HG02938 (cell line): ENCODE measurements around the gene DRAP1.

ENCODE experiments used
- ATAC-seq: cut with Tn5 transposase; IDR thresholded peaks from one replicate; pipeline ENCODE4 v1.9.1; 2021; ENCODE audit warnings: mild to moderate bottlenecking, moderate library complexity; ENCODE audit not compliant: unreplicated experiment

DRAP1 gene

GRCh38 chr11:65919141-65919572 lies at the start of gene DRAP1:
Gene DRAP1, plus strand, starts transcription at chr11:65919426. Its CDS starts 76 bp downstream, at chr11:65919502.
- peak; percentile 70 for ATAC-seq

GRCh38 chr11:65869643-65870306 lies 49.5 kb upstream of the DRAP1 start:
- ATAC-seq, result no peak

GRCh38 chr11:65870307-65870658 lies 48.9 kb upstream of the DRAP1 start:
- ATAC-seq, result no peak

- ATAC-seq, result no peak
Observed at GRCh38 chr11:65870706-65871681, 48.2 kb upstream of the DRAP1 start.

- ATAC-seq, result no peak
Observed at GRCh38 chr11:65871811-65872548, 47.2 kb upstream of the DRAP1 start.

- ATAC-seq, result no peak
Observed at GRCh38 chr11:65872586-65873317, 46.5 kb upstream of the DRAP1 start, which contains the start of gene EFEMP2. Gene EFEMP2, minus strand, starts transcription at chr11:65872800. Its CDS starts 446 bp downstream, at chr11:65872354.

- ATAC-seq, result peak; percentile 64
Observed at GRCh38 chr11:65873318-65874156, 45.7 kb upstream of the DRAP1 start.

- ATAC-seq, result no peak
Observed at GRCh38 chr11:65879617-65880016, 39.6 kb upstream of the DRAP1 start, which contains the start of gene CTSW. Gene CTSW, plus strand, starts transcription at chr11:65879837. Its CDS starts 18 bp downstream, at chr11:65879855.

- no peak for ATAC-seq
Observed at GRCh38 chr11:65880027-65880426, 39.2 kb upstream of the DRAP1 start.

GRCh38 chr11:65880844-65881421 lies 38.3 kb upstream of the DRAP1 start:
- no peak for ATAC-seq

GRCh38 chr11:65882120-65883057 lies 36.8 kb upstream of the DRAP1 start:
- ATAC-seq, result no peak

- ATAC-seq, result no peak
Observed at GRCh38 chr11:65883058-65883761, 36.0 kb upstream of the DRAP1 start.

- no peak for ATAC-seq
Observed at GRCh38 chr11:65883786-65884715, 35.2 kb upstream of the DRAP1 start.

- ATAC-seq, result no peak
Observed at GRCh38 chr11:65884716-65885092, 34.5 kb upstream of the DRAP1 start.

- no peak for ATAC-seq
Observed at GRCh38 chr11:65885231-65885630, 34.0 kb upstream of the DRAP1 start.

GRCh38 chr11:65885808-65886536 lies 33.3 kb upstream of the DRAP1 start:
- no peak for ATAC-seq
